HCT116 (cell line): Measurements from ENCODE around the gene GNA12. TPM values are rescaled to one million over a fixed set of nuclear protein-coding genes. Genes with fewer than 3 reads are reported as not detected.

Experiments used
- ATAC-seq: fragments of 200-7000 bp; cut with Tn5 transposase; 2 replicates; pipeline ENCODE4 v1.9.1; 2020; ENCODE audit warnings: mild to moderate bottlenecking, moderate library complexity
- BruUV-seq: library from RNA; stranded (reverse); fragments of 400-500 nt; replicated peaks from 2 replicates; lab custom pipeline; 2021; lab: Mats Ljungman, UMichigan
- CTCF ChIA-PET: fragments of 300-600 bp; sonication (Branson Sonifier 250); formaldehyde crosslinking; loops from one replicate; lab custom pipeline; 2021; ENCODE audit warnings: antibody characterized with exemption; lab: Charles Lee
- POLR2A ChIA-PET: fragments of 300-600, 350-600 bp; sonication (Branson Sonifier 250); formaldehyde crosslinking; loops from one replicate; lab custom pipeline; 2021; ENCODE audit warnings: antibody characterized with exemption; lab: Charles Lee
- RAD21 ChIA-PET, 2 experiments: fragments of 300-600 bp; sonication (Branson Sonifier 250); formaldehyde crosslinking; loops; one replicate each; lab custom pipeline; 2023; ENCODE audit warnings: low total read pairs in 2 of 2; ENCODE audit not compliant: uncharacterized antibody in 2 of 2, unreplicated experiment in 2 of 2, low non-redundant PET in 1 of 2; lab: Charles Lee
- DNase-seq: peaks from one replicate; pipeline ENCODE4 v3.0.0-alpha.2; 2010; ENCODE audit warnings: low read depth, low spot score
- H2AFZ ChIP-seq: fragments of 200-600 bp; shearing (Covaris generic), sonication (generic); 2 replicates; pipeline ENCODE4 v1.6.1; 2017; ENCODE audit warnings: low read depth, mixed run types, mixed read lengths, antibody characterized with exemption, low read length; ENCODE audit not compliant: poor library complexity, severe bottlenecking
- H3K27ac ChIP-seq: 2 replicates; pipeline ENCODE4 v1.5.1; 2012; ENCODE audit warnings: low read depth, low read length
- H3K27me3 ChIP-seq: fragments of 200-600 bp; sonication (generic); 2 replicates; pipeline ENCODE4 v1.6.1; 2016; ENCODE audit warnings: mixed run types, low read length, mixed read lengths; ENCODE audit not compliant: insufficient read depth
- H3K36me3 ChIP-seq, 2 experiments: fragments of 200-500 bp in 1 of 2; fragments of 200-600 bp in 1 of 2; sonication (Bioruptor generic) in 1 of 2; sonication (generic) in 1 of 2; 2 replicates each; pipeline versions ENCODE4 v1.5.1 to v1.6.1; 2014 to 2016; ENCODE audit warnings: low read length in 2 of 2, inconsistent platforms in 1 of 2, mixed read lengths in 1 of 2, mixed run types in 1 of 2; ENCODE audit not compliant: insufficient read depth in 2 of 2, control insufficient read depth in 1 of 2
- H3K4me1 ChIP-seq, 2 experiments: fragments of 200-600 bp in 1 of 2; sonication (generic) in 1 of 2; 2 replicates each; pipeline versions ENCODE4 v1.5.1 to v1.6.1; 2012 to 2017; ENCODE audit warnings: low read length in 2 of 2, inconsistent platforms in 1 of 2, mild to moderate bottlenecking in 1 of 2, mixed read lengths in 1 of 2, mixed run types in 1 of 2, moderate library complexity in 1 of 2; ENCODE audit not compliant: insufficient read depth in 2 of 2, control insufficient read depth in 1 of 2
- H3K4me2 ChIP-seq: fragments of 200-600 bp; sonication (generic); 2 replicates; pipeline ENCODE4 v1.6.1; 2017; ENCODE audit warnings: mixed run types, low read length, mixed read lengths
- H3K4me3 ChIP-seq, 2 experiments: fragments of 200-600 bp in 1 of 2; sonication (generic) in 1 of 2; replicated peaks in 1 of 2; 2 replicates each; pipeline ENCODE4 v1.5.1; 2011 to 2016; ENCODE audit warnings: low read length in 2 of 2, control low read depth in 1 of 2, low read depth in 1 of 2, mild to moderate bottlenecking in 1 of 2, mixed read lengths in 1 of 2, mixed run types in 1 of 2
- H3K79me2 ChIP-seq: fragments of 200-600 bp; sonication (generic); 2 replicates; pipeline ENCODE4 v1.6.1; 2017; ENCODE audit warnings: mild to moderate bottlenecking, mixed run types, low read length, moderate library complexity, mixed read lengths; ENCODE audit not compliant: insufficient read depth
- H3K9ac ChIP-seq: fragments of 200-600 bp; sonication (generic); 2 replicates; pipeline ENCODE4 v1.6.1; 2016; ENCODE audit warnings: low read length, mixed read lengths
- H3K9me2 ChIP-seq: fragments of 200-600 bp; sonication (generic), shearing (Covaris generic); 2 replicates; pipeline ENCODE4 v1.6.1; 2017; ENCODE audit warnings: mixed run types, mild to moderate bottlenecking, moderate library complexity; ENCODE audit not compliant: insufficient read depth
- H3K9me3 ChIP-seq, 2 experiments: fragments of 200-500 bp in 1 of 2; fragments of 200-600 bp in 1 of 2; sonication (Bioruptor generic) in 1 of 2; sonication (generic) in 1 of 2; 2 replicates each; pipeline ENCODE4 v1.6.1; 2014 to 2017; ENCODE audit warnings: low read length in 2 of 2, mixed read lengths in 2 of 2, inconsistent platforms in 1 of 2, low read depth in 1 of 2, mild to moderate bottlenecking in 1 of 2, mixed run types in 1 of 2, moderate library complexity in 1 of 2; ENCODE audit not compliant: control insufficient read depth in 1 of 2, insufficient read depth in 1 of 2
- H4K20me1 ChIP-seq: fragments of 200-600 bp; sonication (generic), shearing (Covaris generic); 2 replicates; pipeline ENCODE4 v1.6.1; 2017; ENCODE audit warnings: mixed run types, mild to moderate bottlenecking, moderate library complexity; ENCODE audit not compliant: insufficient read depth
- CBX3 ChIP-seq: IDR thresholded peaks from 2 replicates; pipeline ENCODE4 v1.6.1; 2012; ENCODE audit warnings: low read depth
- CTCF ChIP-seq, 3 experiments: fragments of 200-600 bp in 1 of 3; sonication (generic) in 1 of 3; IDR thresholded peaks in 2 of 3; conservative IDR thresholded peaks in 1 of 3; 2 replicates each; pipeline ENCODE4 v1.5.1; 2012 to 2017; ENCODE audit warnings: low read depth in 2 of 3, low read length in 2 of 3, antibody characterized with exemption in 1 of 3, borderline replicate concordance in 1 of 3, control low read depth in 1 of 3, mild to moderate bottlenecking in 1 of 3, mixed read lengths in 1 of 3, mixed run types in 1 of 3, moderate library complexity in 1 of 3; ENCODE audit not compliant: insufficient read depth in 1 of 3
- MAX ChIP-seq: IDR thresholded peaks from 2 replicates; pipeline ENCODE4 v1.6.1; 2012
- POLR2AphosphoS5 ChIP-seq: IDR thresholded peaks from 2 replicates; pipeline ENCODE4 v1.6.1; 2011; ENCODE audit warnings: mild to moderate bottlenecking, low read depth, low read length, moderate library complexity
- SRF ChIP-seq: IDR thresholded peaks from 2 replicates; pipeline ENCODE4 v1.6.1; 2012; ENCODE audit warnings: low read depth
- TCF7L2 ChIP-seq: IDR thresholded peaks from 2 replicates; pipeline ENCODE4 v1.7.0; 2011; ENCODE audit warnings: borderline replicate concordance, inconsistent platforms; ENCODE audit not compliant: insufficient read depth, insufficient read length; ENCODE audit errors: extremely low read depth
- YY1 ChIP-seq: IDR thresholded peaks from 2 replicates; pipeline ENCODE4 v1.6.1; 2011; ENCODE audit warnings: low read length, low read depth, moderate library complexity, mild to moderate bottlenecking; ENCODE audit not compliant: insufficient replicate concordance; ENCODE audit errors: extremely low read depth
- ZNF274 ChIP-seq: fragments of 200-500 bp; sonication (Bioruptor generic); IDR thresholded peaks from 2 replicates; pipeline ENCODE4 v1.6.1; 2014; ENCODE audit warnings: mild to moderate bottlenecking, low read depth, low read length, inconsistent platforms
- intact Hi-C: fragments of 100-400 bp; cut with micrococcal nuclease; formaldehyde crosslinking; loops from 2 replicates; pipeline ENCODE4 v1.10.0; 2022
- total RNA-seq: library from RNA; stranded (reverse); gene quantifications from one replicate; pipeline ENCODE4 v1.2.1, GENCODE V29; 2021; ENCODE audit not compliant: unreplicated experiment

GNA12 gene
- total RNA-seq, 1 experiment from 2014 or later, result 32.6 TPM

DNA sequence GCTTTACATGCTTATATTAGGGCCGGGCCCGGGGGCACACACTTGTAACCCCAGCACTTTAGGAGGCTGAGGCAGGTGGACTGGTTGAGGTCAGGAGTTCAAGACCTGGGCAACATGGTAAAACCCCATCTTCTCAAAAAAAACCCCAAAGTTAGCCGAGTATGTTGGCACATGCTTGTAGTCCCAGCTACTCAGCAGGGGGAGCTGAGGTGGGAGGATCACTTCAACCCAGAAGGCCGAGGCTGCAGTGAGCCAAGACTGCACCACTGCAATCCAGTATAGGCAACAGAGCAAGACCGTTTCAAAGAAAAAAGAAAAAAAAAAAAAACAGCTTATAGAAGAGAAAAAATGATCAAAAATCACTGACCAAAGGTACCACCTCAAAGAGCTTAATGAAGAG lies 93.0 kb downstream of the GNA12 start:
- DNase-seq (no peak), ATAC-seq (no peak)
- H3K27me3 ChIP-seq, result no peaks in the 10 kb centered on the region
- H3K9me2 ChIP-seq, result no peaks in the 10 kb centered on the region
- peaks cover 8% of the 10 kb centered on the region; the same call in 1 of the 2 replicates for H3K79me2 ChIP-seq
- no peaks in the 10 kb centered on the region for H3K36me3 ChIP-seq
- no peaks in the 10 kb centered on the region for H3K4me1 ChIP-seq
- no peak overlapping the region for H3K9ac ChIP-seq
- H3K9me3 ChIP-seq, result no peaks in the 10 kb centered on the region
- intact Hi-C loops, result no loop called here
- no peak for TF ChIP-seq CTCF (IDR thresholded peaks at IDR 0.05 in 2 of 3, conservative IDR thresholded peaks at IDR 0.05 in 1 of 3; ENCODE audit: borderline replicate concordance in 1 of 3, insufficient read depth in 1 of 3, low read depth in 2 of 3, low read length in 2 of 3)
- TF ChIP-seq MAX, result no peak
- no peak for TF ChIP-seq CBX3
- TF ChIP-seq SRF, result no peak
- TF ChIP-seq ZNF274, result no peak
- no peak for TF ChIP-seq YY1
- no peak for TF ChIP-seq TCF7L2
- TF ChIP-seq POLR2AphosphoS5, result no peak
- H3K4me3 ChIP-seq, result no peak overlapping the region
- BruUV-seq, result no TSS peak
- no peaks in the 10 kb centered on the region for H4K20me1 ChIP-seq
- POLR2A ChIA-PET, result no interaction called here
- CTCF ChIA-PET, result interaction anchor here (0.9 kb wide), 1 partner anchor 41 kb away, joined by 4 read pairs; no protein-coding TSS in a partner anchor
- RAD21 ChIA-PET, result no interaction called here
- no peak overlapping the region for H2AFZ ChIP-seq
- no peak overlapping the region for H3K4me2 ChIP-seq
- H3K27ac ChIP-seq, result no peak overlapping the region
